Measurements from ENCODE around the gene ADRB1.

The ADRB1 gene

GRCh38 chr10:114043532-114044246 lies at the start of gene ADRB1:
Gene ADRB1 (plus strand): TSS chr10:114043866. CDS start chr10:114044133, 267 bp downstream.
- DNase-seq: peak in 53 of 56 donors; percentile 26 to 95 (median 82)

DNA sequence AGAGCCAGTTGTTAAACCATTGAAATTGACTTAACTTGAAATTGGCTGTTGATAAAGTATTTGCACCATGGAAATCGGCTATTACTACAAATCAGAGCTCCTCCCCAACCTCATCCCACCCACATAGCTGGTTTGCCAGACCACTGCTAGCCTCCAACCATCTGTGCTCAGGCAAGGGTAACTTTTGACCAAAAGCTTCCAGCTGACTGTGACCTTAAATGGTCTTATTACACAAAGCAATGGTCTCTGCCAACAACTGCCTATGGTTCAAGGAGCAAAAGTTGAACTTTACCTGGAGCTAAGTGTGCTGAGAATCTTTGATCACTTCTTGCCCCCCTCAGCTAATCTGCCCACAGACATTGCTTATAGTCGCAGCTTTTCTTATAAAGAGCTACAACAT lies 48.5 kb upstream of the ADRB1 start:
- DNase-seq: no peak

DNA sequence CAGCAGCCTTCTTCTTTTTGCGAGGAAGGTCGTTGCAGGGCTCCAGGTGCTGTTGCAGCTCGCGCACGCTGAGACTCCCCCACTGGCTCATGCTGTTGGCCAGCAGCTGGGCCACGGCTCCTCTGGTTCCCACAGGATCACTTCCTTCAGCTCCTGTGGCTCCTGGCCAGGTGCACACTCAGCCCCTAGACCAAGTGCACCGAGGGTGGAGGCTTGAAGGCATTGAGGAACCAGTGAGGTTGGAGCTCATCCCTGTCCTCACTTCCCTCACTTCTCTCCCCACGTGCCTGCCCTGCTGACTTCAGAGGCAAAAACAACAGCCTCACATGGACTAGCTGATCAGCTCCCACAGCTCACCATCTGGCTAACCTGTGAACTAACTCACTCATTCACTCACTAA lies 46.2 kb upstream of the ADRB1 start:
- peak in 2 of 56 donors; percentile 5 to 20 for DNase-seq

DNA sequence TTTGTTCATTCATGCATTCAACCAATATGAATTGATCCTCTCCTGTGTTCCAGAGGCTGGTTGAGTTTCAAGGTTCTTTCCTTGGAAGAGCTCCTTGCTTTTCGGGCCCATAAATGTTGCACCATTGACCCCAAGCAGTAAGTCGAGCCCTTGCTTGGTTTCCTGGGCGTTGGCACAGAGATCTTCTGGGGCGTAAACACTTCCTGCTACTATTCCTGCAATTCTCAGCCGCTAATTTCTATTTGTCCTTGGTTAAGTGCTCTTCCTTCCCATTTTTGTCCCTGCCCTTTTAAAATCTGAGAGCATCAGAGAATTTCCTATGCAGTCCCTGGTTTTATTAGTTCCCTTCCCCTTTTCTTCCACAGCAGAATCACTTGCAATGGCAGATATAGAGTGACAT lies 44.1 kb upstream of the ADRB1 start:
- DNase-seq: no peak

DNA sequence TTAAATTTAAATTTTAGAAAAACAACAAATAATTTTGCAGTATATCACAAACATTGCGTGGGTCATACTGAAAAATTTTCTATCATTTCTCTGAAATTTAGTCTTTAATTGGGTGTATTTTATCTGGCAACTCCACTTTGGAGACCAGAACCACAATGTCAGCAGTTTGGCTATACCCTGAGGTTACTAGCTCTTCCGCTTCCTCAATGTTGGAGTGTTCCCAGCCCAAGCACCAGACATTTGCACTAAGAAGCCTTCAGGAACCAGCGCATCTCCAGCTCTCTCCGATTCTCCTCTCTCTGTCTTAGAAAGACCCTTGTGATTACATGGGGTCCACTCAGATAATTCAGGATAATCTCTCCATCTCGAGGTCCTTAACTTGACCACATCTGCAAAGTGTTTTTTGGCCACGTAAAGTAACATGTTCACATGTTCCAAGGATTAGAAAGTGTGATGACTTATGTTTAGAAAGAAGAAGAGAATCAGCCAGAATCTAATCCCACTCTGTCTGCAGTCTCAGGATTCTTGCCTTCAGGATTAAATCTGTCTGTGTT lies 43.1 kb upstream of the ADRB1 start:
- DNase-seq: peak in 1 of 56 donors; percentile 4

GRCh38 chr10:114002422-114002821 lies 41.2 kb upstream of the ADRB1 start:
- no peak for DNase-seq

DNA sequence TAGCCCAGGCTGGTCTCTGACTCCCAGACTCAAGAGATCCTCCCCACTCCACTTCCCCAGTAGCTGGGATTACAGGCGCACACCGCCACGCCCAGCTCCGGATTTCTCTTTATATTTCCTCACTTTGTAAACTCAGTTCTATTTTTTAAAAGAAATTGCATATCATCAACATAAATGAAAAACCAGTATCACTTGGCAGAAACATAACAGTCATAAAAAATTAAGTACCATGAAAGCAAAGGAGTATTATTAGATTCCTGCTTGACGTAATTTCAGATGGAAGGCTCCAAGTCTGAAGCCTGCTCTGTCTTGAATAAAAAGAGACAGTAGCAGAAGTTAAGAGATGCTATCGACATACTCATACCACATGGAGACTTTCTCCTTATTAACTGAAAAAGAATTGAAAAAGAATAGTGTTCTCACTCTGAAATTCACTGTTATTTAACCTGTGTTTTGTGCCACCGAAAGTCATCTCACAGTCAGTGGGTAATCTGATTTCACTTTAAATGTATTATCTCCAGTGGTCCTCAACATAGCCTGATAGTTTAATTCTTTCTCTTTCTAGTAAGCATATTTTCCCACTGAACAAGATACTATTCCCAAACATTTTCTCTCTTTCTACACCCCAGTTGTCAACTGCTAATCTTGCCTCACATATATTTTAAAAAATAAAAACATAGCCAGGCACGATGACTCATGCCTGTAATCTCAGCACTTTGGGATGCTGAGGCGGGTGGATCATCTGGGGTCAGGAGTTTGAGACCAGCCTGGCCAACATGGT lies 40.3 kb upstream of the ADRB1 start:
- DNase-seq: no peak

DNA sequence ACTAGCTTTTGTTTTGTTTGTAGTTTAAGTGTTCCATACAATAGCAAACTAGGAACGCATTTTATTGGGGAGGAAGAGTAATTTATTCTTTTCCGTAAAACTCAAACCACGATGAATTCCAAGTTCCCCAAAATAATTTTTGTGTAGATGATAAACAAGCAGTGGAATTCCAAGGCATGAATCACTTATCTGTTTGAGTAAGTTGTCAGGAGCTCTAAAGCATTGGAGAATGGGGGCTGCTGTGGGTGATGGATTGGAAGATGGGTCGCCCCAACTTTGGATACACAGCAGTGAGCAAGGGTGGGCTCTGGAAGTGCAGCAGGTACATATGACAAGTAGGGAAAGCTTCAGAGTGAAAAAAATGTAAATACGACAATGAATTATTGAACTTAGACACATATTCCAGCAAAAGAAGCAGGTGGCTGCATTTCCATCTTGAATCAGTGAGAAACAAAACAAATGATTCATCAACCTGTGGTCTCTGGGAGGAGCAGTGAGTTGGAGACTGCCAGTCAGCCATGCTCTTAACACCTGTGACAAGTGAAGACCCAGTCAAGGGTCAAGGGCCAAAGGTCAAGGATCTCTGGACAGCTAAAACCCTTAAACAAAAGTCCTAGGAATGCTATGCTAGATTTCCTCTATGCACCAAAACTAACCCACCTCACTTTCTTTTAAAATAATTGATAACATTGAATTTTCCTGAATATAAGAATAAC lies 34.2 kb upstream of the ADRB1 start:
- no peak for DNase-seq

DNA sequence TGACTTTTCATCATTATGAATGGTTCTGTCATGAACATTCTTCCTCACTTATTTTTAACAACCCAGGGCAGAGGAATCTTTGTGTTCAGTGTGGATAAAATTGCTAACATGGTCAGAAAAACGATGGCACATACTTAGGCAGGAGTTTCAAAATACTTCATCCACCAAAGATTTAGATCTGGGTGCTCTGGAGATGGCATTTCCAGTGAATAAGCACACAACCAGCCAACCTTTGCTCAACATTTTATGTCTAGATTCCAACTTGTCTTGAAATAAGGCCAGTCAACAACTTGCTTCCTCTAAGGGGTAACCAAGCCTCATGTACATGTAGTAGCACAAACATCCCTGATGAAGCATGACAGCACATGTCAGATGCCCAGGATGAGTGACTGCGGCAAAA lies 33.4 kb upstream of the ADRB1 start:
- DNase-seq: no peak

DNA sequence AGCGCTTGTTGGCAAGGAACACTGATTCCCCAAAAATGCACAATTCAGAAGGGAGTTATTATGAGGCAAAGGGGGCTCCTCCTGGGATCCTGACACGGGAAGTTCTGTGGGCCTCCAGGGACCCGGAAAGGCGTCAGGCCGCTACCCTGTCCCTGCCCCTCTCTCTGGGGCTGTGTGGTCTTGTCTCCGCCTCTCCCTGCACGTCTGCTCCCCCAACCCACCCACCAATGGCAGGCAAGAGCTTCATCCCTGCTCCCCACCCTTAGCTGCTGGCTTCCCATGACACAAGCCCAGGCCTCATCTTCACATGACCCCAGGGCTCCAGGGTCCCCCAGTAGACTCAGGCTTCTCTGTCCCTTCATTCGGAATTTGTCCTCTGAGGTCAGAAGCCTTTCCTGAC lies 31.0 kb upstream of the ADRB1 start:
- no peak for DNase-seq

DNA sequence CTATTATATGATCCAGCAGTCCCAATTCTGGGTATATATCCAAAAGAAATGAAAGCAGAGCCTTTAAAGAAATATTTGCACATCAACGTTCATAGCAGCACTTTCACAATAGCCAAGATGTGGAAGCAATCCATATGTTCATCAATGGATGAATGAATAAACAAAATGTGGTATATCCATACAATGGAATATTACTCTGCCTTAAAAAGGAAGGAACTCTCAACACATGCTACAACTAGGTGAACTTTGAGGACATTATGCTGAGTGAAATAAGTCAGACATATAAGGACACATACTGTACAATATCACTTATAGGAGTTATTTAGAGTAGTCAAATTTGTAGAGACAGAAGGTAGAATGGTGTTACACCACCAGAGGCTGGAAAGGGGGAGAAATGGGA lies 28.0 kb upstream of the ADRB1 start:
- DNase-seq: no peak

DNA sequence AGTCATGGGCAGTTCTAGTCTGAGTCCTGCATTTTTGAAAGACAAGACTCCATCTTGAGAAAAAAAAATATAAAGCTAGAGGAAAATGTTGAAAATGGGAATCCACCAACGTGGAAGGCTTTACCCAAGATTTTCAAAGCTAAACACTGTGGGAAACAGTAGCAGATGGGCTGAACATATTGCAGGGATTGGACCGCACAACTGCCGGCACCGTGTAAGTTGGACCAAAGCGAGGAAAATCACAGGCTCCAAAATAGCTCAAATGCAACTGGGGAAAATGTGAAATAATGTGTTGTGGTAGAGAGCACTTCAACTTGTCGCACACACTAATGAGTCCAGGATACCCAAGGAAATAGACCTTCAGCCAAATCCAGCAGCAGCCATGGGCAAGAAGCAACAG lies 26.4 kb upstream of the ADRB1 start:
- peak in 4 of 56 donors; percentile 8 to 32 (median 10) for DNase-seq

GRCh38 chr10:114017873-114018272 lies 25.8 kb upstream of the ADRB1 start:
- DNase-seq: no peak

DNA sequence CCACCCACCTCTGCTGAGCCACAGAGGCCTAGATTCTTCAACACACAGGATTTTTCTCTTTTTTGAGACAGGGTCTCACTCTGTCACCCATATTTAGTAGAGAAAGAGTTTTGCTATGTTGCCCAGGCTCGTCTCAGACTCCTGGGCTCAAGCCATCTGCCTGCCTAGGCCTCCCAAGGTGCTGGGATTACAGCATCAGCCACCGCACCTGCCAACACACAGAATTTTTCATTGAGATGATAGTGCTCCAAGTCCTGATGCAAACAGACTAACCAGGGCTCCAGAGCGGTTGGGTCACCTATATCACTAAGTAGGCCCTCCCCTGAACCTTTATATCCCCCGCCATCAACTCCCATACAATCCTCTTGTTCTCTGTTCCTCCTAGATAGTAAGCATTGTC lies 24.4 kb upstream of the ADRB1 start:
- DNase-seq: no peak

GRCh38 chr10:114021154-114021553 lies 22.5 kb upstream of the ADRB1 start:
- peak in 22 of 56 donors; percentile 4 to 63 (median 32) for DNase-seq

DNA sequence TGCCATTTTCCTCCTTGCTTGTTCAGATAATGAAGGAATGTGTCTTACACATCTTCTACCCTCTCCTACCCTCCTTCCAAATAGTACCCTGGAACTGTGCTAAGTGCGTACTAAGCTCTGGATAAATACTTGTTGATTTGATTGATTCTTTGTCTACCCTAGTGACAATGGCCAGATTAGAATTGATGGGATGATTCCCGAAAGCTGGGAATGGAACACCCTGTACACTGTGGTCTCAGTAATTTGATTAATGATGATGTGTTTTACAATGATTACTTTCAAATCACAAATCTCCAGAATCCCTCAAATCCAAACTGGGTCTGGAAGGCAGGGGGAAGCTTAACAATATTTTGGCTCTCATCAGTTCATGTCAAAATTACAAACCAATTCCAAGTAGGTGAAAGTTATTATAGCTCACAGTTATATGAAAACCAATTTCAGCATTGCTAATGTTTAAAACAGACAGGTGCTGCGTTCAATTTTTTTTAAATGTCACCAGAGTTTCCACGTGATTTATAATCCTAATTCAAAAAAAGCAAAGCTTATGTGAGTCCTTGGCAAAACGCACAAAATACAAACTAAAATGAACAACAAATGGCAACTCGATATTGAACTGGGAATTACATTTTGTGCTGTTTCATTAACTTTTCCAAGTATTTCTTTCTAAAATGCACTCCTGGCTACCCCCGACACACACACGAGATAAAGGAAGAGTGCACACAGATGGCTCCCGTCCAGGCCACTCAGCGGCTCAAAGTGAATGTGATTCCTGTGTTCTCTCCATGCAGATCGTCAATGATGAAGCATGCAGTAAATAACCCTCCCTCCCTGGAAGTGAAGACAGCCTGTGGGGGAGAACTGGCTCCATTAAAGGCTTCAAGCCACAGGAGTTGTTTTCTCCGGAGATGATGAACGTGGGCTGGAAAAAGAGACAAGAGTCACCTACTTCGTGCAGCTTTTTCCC lies 21.7 kb upstream of the ADRB1 start:
- DNase-seq: peak in 1 of 56 donors; percentile 2

- DNase-seq: peak in 7 of 56 donors; percentile 4 to 51 (median 24)
These were observed 20.7 kb upstream of the ADRB1 start for GRCh38 chr10:114022766-114023597.

DNA sequence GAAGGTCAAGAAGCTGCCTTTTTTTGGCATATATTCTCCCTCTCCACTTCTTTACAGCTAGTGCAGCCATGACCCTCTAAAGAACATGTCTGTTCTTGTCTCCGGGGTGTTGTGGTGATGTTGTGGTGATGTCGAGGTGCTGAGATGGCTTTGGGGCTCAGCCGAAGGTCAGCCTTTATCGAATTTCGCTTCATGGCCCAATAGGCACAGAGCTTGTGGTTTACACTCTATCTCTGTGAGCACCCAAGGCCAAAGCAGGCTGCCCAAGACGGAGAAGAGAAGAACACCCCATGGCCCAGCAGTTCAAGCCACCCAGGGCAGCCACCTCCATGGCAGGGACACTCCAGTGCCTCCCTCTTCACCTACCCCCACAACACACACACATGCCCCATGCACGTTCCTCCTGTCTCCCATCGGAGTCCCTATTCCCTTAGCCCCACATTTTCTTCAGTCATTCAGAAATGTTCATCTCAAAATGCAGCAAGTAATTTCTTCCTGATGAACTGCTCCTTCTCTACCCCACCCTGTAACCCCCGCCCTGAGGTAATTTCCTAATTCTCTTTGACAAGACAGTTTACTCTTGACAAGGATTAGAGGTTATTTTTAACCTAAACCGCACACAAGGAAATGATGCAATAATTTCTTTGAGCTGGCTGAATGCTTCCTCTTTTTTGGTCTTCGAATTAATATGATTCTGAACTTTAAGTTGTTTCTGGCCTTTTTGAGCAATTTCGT lies 18.6 kb upstream of the ADRB1 start:
- no peak for DNase-seq

- no peak for DNase-seq
These were observed 18.0 kb upstream of the ADRB1 start for GRCh38 chr10:114025611-114026130.
